HUES64 (cell line): ENCODE measurements around the gene UMAD1.

Source experiments
- H3K27ac ChIP-seq: 2 replicates; pipeline ENCODE4 v1.7.0; 2013; ENCODE audit warnings: low read depth, low read length, inconsistent platforms
- H3K27me3 ChIP-seq: 2 replicates; pipeline ENCODE4 v1.6.1; 2013; ENCODE audit warnings: mild to moderate bottlenecking, low read length; ENCODE audit not compliant: insufficient read depth
- H3K36me3 ChIP-seq: 2 replicates; pipeline ENCODE4 v1.6.1; 2013; ENCODE audit warnings: mild to moderate bottlenecking, low read length; ENCODE audit not compliant: insufficient read depth
- H3K4me1 ChIP-seq: 2 replicates; pipeline ENCODE4 v1.6.1; 2013; ENCODE audit warnings: mild to moderate bottlenecking, low read length, moderate library complexity; ENCODE audit not compliant: insufficient read depth
- H3K4me3 ChIP-seq: 2 replicates; pipeline ENCODE4 v1.5.1; 2013; ENCODE audit warnings: mild to moderate bottlenecking, low read length, moderate library complexity
- H3K9ac ChIP-seq: 2 replicates; pipeline ENCODE4 v1.6.1; 2013; ENCODE audit warnings: mild to moderate bottlenecking, low read depth, low read length
- H3K9me3 ChIP-seq: 2 replicates; pipeline ENCODE4 v1.6.1; 2013; ENCODE audit warnings: low read depth, low read length; ENCODE audit not compliant: insufficient read depth
- WGBS: fragments of 150-250, 120-280 bp; methylation state at CpG from one replicate; pipeline ENCODE4 v1.1.7; 2013; ENCODE audit warnings: missing lambda C conversion rate; 5-methylcytosine and 5-hydroxymethylcytosine counted together

The UMAD1 gene

GRCh38 chr7:7746458-7746857 lies 105.9 kb downstream of the UMAD1 start:
- WGBS, result 88% methylated on average over 4 of the region's 4 CpGs
- peaks cover 4% of the 10 kb centered on the region; the same call in 1 of the 2 replicates for H3K4me1 ChIP-seq
- no peak overlapping the region for H3K4me3 ChIP-seq
- H3K9ac ChIP-seq, result no peak overlapping the region
- no peaks in the 10 kb centered on the region for H3K9me3 ChIP-seq
- H3K36me3 ChIP-seq, result no peaks in the 10 kb centered on the region
- H3K27ac ChIP-seq, result no peak overlapping the region
- H3K27me3 ChIP-seq, result no peaks in the 10 kb centered on the region

- no peaks in the 10 kb centered on the region for H3K36me3 ChIP-seq
- H3K9me3 ChIP-seq, result no peaks in the 10 kb centered on the region
- no peak overlapping the region for H3K9ac ChIP-seq
- no peaks in the 10 kb centered on the region; the same call in 1 of the 2 replicates for H3K4me1 ChIP-seq
- WGBS, result 100% methylated on average over 1 of the region's 2 CpGs
- no peak overlapping the region for H3K4me3 ChIP-seq
- no peak overlapping the region for H3K27ac ChIP-seq
- H3K27me3 ChIP-seq, result no peaks in the 10 kb centered on the region
These were observed 110.2 kb downstream of the UMAD1 start for GRCh38 chr7:7750571-7751242.

- Histone ChIP-seq H3K36me3 (no peaks in the 10 kb centered on the region), H3K27ac (no peak overlapping the region), H3K9me3 (no peaks in the 10 kb centered on the region), H3K27me3 (no peaks in the 10 kb centered on the region), H3K9ac (no peak overlapping the region), H3K4me3 (no peak overlapping the region), H3K4me1 (no peaks in the 10 kb centered on the region; the same call in 1 of the 2 replicates)
- WGBS, result 93% methylated on average over 2 of the region's 3 CpGs
These were observed 110.9 kb downstream of the UMAD1 start for GRCh38 chr7:7751243-7752092.

GRCh38 chr7:7756577-7756976 lies 116.0 kb downstream of the UMAD1 start:
- 96% methylated on average over 3 of the region's 3 CpGs for WGBS
- Histone ChIP-seq H3K9me3 (no peaks in the 10 kb centered on the region), H3K4me3 (no peak overlapping the region), H3K27ac (no peak overlapping the region), H3K27me3 (no peaks in the 10 kb centered on the region), H3K9ac (no peak overlapping the region), H3K36me3 (no peaks in the 10 kb centered on the region), H3K4me1 (0 out of 2 replicates have a peak, but pooled peaks cover 4% of the 10 kb centered on the region)

GRCh38 chr7:7757576-7757975 lies 117.0 kb downstream of the UMAD1 start:
- H3K27ac ChIP-seq, result no peak overlapping the region
- H3K4me3 ChIP-seq, result no peak overlapping the region
- H3K9me3 ChIP-seq, result no peaks in the 10 kb centered on the region
- H3K4me1 ChIP-seq, result 0 out of 2 replicates have a peak, but pooled peaks cover 4% of the 10 kb centered on the region
- no peaks in the 10 kb centered on the region for H3K27me3 ChIP-seq
- WGBS, result 87% methylated on average over 4 of the region's 4 CpGs
- no peak overlapping the region for H3K9ac ChIP-seq
- H3K36me3 ChIP-seq, result no peaks in the 10 kb centered on the region

- WGBS, result 86% methylated on average over 5 of the region's 5 CpGs
- Histone ChIP-seq H3K27me3 (no peaks in the 10 kb centered on the region), H3K36me3 (no peaks in the 10 kb centered on the region), H3K9me3 (no peaks in the 10 kb centered on the region), H3K4me1 (0 out of 2 replicates have a peak, but pooled peaks cover 4% of the 10 kb centered on the region), H3K9ac (no peak overlapping the region), H3K4me3 (no peak overlapping the region), H3K27ac (no peak overlapping the region)
These were observed 120.9 kb downstream of the UMAD1 start for GRCh38 chr7:7761340-7761973.

- Histone ChIP-seq H3K9ac (no peak overlapping the region), H3K27ac (no peak overlapping the region)
- WGBS, result 83% methylated on average over 8 of the region's 9 CpGs
These were observed 121.6 kb downstream of the UMAD1 start for GRCh38 chr7:7761974-7762779.

GRCh38 chr7:7764520-7765396 lies 124.2 kb downstream of the UMAD1 start:
- Histone ChIP-seq H3K9ac (no peak overlapping the region), H3K4me1 (no peaks in the 10 kb centered on the region), H3K27ac (no peak overlapping the region), H3K4me3 (no peak overlapping the region), H3K9me3 (no peaks in the 10 kb centered on the region), H3K27me3 (no peaks in the 10 kb centered on the region), H3K36me3 (no peaks in the 10 kb centered on the region)
- WGBS, result 92% methylated on average over 3 of the region's 3 CpGs

More at GRCh38 chr7:7761974-7762779, 121.6 kb downstream of the UMAD1 start:
- Histone ChIP-seq H3K4me3 (no peak overlapping the region), H3K36me3 (no peaks in the 10 kb centered on the region), H3K4me1 (0 out of 2 replicates have a peak, but pooled peaks cover 4% of the 10 kb centered on the region), H3K9me3 (no peaks in the 10 kb centered on the region), H3K27me3 (no peaks in the 10 kb centered on the region)

GRCh38 chr7:7765422-7765821 lies 124.9 kb downstream of the UMAD1 start:
- Histone ChIP-seq H3K9me3 (no peaks in the 10 kb centered on the region), H3K9ac (no peak overlapping the region), H3K4me1 (no peaks in the 10 kb centered on the region), H3K4me3 (no peak overlapping the region), H3K36me3 (no peaks in the 10 kb centered on the region), H3K27me3 (no peaks in the 10 kb centered on the region), H3K27ac (no peak overlapping the region)

GRCh38 chr7:7766671-7767070 lies 126.1 kb downstream of the UMAD1 start:
- H3K9ac ChIP-seq, result no peak overlapping the region
- H3K4me1 ChIP-seq, result no peaks in the 10 kb centered on the region
- H3K27me3 ChIP-seq, result no peaks in the 10 kb centered on the region
- no peaks in the 10 kb centered on the region for H3K9me3 ChIP-seq
- no peak overlapping the region for H3K27ac ChIP-seq
- H3K4me3 ChIP-seq, result no peak overlapping the region
- no peaks in the 10 kb centered on the region for H3K36me3 ChIP-seq
